Effector CD8-positive, alpha-beta T cell (primary cell): ENCODE measurements around the gene PACSIN2.
"Not testable (repeated sequence)": the region's sequence is repeated elsewhere in the genome, so short reads cannot be mapped to it uniquely, and the experiment has no call there.

Source experiments
- DNase-seq: peaks from one replicate; lab custom pipeline; 2025; lab: John Stamatoyannopoulos, UW

The PACSIN2 gene

GRCh38 chr22:42927966-42928365, 87.0 kb downstream of the PACSIN2 start:
- no peak for DNase-seq

GRCh38 chr22:42926768-42927167, 88.2 kb downstream of the PACSIN2 start:
- DNase-seq: no peak

GRCh38 chr22:42926104-42926503, 88.8 kb downstream of the PACSIN2 start:
- DNase-seq: no peak

- DNase-seq: no peak
These were observed 89.4 kb downstream of the PACSIN2 start for GRCh38 chr22:42925598-42925997.

GRCh38 chr22:42925031-42925430, 89.9 kb downstream of the PACSIN2 start:
- not testable (repeated sequence) for DNase-seq

- DNase-seq: no peak
These were observed 90.5 kb downstream of the PACSIN2 start for GRCh38 chr22:42924436-42924835.

DNA sequence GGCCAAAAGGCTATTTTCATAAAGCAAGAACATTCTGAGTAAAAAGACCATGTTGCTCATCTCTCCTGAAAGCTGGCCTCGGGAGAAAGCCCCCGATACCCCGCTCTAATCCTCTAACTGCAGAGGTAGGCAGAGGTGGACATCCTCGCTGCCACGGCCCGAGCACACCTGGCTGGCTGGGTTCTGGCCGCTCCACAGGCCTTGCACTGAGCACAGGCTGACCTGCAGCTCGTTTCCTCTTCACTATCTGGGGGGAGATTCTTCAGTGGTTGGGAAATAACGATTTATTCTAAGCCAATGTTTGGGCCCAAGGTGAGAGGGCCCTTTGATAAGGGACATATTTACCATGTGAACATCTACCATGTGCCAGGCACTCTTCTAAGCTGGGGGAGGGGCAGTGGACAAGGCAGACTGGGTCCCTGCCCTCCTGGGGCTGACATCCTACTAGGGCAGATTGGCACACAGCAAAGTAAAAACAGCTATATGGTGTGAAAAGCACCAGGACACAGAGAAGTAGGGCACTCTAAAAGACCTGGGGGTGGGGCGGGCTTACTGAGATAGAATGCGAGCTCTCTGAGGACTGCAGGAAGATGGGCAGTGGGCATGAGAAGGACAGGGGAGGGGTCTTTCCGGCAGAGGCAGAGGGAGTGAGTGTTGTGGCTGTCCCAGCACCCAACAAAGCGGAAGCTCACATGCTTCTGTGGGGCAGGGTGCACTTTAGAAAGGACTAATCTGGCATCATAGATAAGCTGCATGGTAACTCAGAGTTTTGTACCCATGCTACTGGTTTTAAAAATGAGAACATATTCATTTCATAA, 92.4 kb downstream of the PACSIN2 start:
- no peak for DNase-seq

DNA sequence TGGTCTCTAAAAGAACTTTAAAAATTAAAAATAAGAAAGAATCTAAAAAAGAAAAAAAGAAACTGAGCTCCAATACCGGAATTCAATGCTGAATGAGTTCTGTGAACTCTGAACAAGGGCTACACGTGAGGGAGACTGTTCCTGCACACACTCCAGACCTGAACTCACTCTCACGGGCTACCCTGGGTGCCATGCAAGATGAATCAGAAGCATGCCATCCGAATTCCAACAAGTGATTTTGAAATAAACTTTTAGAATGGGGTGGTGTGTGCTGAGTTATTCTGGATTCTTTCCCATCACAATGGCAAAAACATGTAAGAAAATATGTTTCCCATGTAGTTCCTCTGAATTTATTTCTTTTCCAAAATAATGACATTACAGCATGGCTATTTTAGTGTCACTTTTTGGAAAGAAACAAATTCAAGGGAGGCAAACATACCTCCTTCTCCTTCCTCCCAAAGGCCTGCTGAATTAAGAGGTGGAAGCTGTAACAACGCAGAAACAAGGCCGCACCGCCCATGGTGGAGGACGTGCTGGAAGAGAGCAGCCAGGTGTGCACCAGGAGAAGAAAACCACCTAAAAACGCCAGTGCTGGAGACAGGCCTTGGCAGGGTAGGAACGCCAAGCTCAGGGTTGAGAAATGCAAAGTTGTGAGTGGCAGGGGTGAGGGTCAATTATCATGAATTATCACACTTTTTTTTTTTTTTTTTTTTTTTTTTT, 94.7 kb downstream of the PACSIN2 start:
- DNase-seq: no peak

DNA sequence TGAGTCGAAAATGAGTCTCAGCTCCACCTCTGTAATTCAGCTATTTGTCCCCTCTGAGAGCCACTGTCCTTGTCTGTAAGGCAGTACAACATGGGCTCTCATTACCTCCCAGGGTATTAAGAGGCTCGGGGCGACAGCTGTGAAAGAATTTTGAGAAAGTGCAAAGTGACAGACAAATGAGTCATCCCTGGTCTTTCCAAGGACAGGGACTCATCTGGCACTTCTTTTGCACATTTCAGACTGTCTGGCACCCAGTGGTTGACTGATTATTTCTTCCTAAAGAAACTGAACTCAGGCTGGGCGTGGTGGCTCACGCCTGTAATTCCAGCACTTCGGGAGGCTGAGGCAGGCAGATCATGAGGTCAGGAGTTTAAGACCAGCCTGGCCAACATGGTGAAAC, 95.8 kb downstream of the PACSIN2 start:
- no peak for DNase-seq

DNA sequence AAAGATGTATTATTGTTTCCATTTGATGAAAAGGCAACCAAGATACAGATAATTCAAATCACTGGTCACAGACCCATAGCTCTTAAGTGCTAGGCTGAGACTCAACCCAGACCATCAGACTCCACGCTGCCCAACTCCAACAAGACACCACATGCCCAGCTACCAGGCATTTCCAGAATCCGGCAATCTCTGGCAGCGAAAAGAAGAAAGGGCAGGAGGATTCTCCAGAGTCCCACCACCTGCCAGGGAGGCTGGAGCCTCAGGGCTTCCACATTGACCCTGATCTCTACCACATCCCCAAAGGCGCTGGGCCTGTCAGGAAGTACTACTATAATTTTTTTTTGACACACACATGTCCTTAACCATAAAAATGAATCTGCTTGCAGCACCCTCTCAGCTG, 96.4 kb downstream of the PACSIN2 start:
- DNase-seq: no peak

- DNase-seq: not testable (repeated sequence)
These were observed 97.6 kb downstream of the PACSIN2 start for GRCh38 chr22:42917358-42917757.

GRCh38 chr22:42915980-42916765, 98.8 kb downstream of the PACSIN2 start:
- no peak for DNase-seq

DNA sequence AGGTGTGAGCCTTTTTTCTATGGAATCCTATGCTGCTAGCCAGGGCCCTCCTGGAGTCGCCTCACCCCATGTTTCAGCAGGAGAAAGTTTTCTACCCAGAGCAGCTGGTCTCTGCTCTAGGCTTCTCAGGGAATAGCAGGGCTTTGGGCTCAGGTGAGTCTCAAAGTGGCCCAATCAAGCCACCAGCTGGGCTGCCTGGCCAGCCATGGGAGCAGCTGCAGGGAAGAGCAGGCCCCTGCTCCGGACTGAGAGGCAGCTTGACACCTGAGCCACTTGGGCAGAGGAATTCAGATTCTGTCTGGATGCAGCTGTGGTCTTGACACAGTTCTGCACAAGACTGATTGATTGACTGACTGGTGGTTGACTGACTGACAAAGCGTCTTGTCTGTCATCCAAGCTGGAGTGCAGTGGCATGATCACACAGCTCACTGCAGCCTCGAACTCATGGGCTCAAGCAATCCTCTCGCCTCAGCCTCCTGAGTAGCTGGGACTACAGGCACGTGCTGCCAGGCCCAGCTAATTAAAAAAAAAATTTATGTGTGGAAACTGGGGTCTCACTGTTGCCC, 100.4 kb downstream of the PACSIN2 start:
- no peak for DNase-seq

GRCh38 chr22:42913874-42914510, 101.0 kb downstream of the PACSIN2 start:
- no peak for DNase-seq

DNA sequence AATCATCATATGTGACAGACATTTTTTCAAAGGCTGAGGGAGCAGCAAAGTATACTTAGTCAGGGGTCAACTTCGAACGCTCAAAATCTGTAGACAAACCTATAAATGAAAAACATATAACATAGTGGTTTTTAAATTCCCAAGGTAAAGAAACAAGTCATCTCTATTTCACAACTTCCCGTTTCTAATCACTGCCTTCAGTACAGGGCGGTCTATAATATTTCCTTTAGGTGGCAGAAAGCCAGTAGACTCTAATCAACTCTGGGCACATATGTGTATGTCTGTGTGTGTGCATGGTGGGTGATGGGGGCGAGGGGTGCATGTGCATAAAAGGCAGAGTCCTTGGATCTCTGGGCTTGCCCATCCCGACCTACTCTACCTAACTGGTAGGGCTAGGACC, 102.9 kb downstream of the PACSIN2 start:
- no peak for DNase-seq

DNA sequence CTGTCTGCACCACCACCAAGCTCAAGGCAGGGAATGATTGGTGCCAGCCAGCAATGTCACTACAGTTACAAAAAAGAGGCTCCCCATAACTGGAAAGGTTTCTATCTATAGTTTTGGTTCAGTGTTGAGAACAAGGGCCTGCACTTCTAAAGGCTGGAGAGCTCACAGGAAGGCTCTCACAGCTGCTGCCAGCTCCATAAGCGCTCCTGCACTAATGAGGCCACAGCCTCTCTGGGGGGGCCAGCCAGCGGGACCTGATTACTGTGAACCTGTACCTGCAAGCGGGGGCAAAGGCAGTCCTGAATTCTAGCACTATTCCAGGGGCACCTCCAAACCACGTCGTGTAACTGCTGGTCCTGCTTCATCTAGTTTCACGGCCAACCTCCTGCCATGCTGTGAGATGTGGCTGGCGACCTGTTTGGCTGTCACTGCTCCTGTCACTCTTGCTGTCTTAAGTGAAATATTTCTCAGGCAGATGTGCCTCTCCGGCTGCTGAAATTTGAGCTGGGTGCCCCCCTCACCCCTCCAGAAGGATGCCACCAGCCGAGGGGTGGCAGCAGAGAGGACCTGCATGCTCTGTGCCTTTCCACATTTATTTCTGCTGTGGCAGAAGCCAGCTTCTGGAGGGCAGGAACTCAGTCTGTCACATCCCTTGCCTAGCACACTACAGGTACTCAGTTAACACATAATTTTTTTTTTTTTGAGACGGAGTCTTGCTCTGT, 104.6 kb downstream of the PACSIN2 start:
- no peak for DNase-seq

DNA sequence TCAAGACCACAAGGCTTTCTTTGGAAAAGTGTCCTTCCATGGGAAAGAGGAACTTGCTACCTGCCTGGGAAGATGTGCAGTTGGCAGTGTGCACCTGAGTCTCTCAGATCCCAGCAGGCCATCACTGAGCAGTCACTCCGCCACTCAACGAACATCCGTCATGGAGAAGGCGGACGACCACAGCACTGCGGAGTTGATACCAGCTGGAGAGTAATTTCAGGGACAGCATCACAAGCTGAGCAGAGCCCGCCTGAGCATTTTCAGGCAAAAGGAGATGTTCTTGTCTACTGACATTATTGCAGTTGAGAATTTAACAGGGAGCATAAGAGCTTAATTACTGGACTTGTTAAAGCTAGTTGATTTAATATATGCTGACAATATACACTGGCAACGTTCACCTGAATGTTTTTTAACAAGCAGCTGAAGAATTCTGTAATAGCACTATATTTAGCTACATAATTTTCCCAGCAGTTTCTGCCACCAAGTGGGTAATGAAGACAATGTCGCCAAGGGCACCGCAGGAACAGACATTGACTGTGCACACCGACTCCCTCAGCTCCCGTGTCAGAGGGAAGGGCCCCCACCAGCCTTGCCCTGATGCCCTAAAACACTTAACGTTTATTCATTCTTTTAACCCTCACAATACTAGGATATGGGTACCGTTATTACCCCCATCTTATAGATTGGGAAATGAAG, 105.4 kb downstream of the PACSIN2 start:
- no peak for DNase-seq

- DNase-seq: no peak
These were observed 106.6 kb downstream of the PACSIN2 start for GRCh38 chr22:42908374-42908746.

GRCh38 chr22:42907404-42908373, 107.3 kb downstream of the PACSIN2 start:
- no peak for DNase-seq
